Trophoblast cell (in vitro differentiated cells and primary cell): ENCODE results near the gene CHD1.

ENCODE experiments used
- DNase-seq, 2 donors: peaks; one replicate each; pipeline ENCODE4 v3.0.0-alpha.2; 2016
- H2AFZ ChIP-seq: 2 replicates; pipeline ENCODE4 v1.6.1; 2013; ENCODE audit warnings: low read length, moderate library complexity, mild to moderate bottlenecking; ENCODE audit not compliant: insufficient read depth, poor library complexity
- H2AK5ac ChIP-seq: 2 replicates; pipeline ENCODE4 v1.6.1; 2013; ENCODE audit warnings: mild to moderate bottlenecking, low read length
- H2BK120ac ChIP-seq: 2 replicates; pipeline ENCODE4 v1.6.1; 2013; ENCODE audit warnings: low read length, mild to moderate bottlenecking, moderate library complexity; ENCODE audit not compliant: insufficient read depth, poor library complexity
- H2BK12ac ChIP-seq: 2 replicates; pipeline ENCODE4 v1.6.1; 2013; ENCODE audit warnings: mild to moderate bottlenecking, low read length, moderate library complexity
- H2BK5ac ChIP-seq: 2 replicates; pipeline ENCODE4 v1.6.1; 2013; ENCODE audit warnings: low read length, low read depth, moderate library complexity, mild to moderate bottlenecking; ENCODE audit not compliant: poor library complexity
- H3K14ac ChIP-seq: 2 replicates; pipeline ENCODE4 v1.6.1; 2013; ENCODE audit warnings: mild to moderate bottlenecking, low read length
- H3K18ac ChIP-seq: 2 replicates; pipeline ENCODE4 v1.6.1; 2013; ENCODE audit warnings: mild to moderate bottlenecking, low read length
- H3K23ac ChIP-seq: 2 replicates; pipeline ENCODE4 v1.6.1; 2013; ENCODE audit warnings: low read length
- H3K27ac ChIP-seq: 2 replicates; pipeline ENCODE4 v1.5.1; 2013; ENCODE audit warnings: low read depth, mild to moderate bottlenecking, inconsistent platforms, low read length, moderate library complexity
- H3K27me3 ChIP-seq: 2 replicates; pipeline ENCODE4 v1.6.1; 2013; ENCODE audit warnings: inconsistent platforms, mild to moderate bottlenecking, low read length, moderate library complexity; ENCODE audit not compliant: insufficient read depth
- H3K36me3 ChIP-seq, 2 experiments: 1 replicate in 1 of 2; 2 replicates in 1 of 2; pipeline ENCODE4 v1.6.1; 2013; ENCODE audit warnings: low read length in 2 of 2, mild to moderate bottlenecking in 2 of 2, moderate library complexity in 1 of 2; ENCODE audit not compliant: insufficient read depth in 2 of 2, control insufficient read depth in 1 of 2
- H3K4ac ChIP-seq: 2 replicates; pipeline ENCODE4 v1.6.1; 2013; ENCODE audit warnings: low read depth, mild to moderate bottlenecking, low read length, moderate library complexity
- H3K4me1 ChIP-seq, 2 experiments: 1 replicate in 1 of 2; 2 replicates in 1 of 2; pipeline ENCODE4 v1.6.1; 2013; ENCODE audit warnings: low read length in 2 of 2, mild to moderate bottlenecking in 2 of 2, moderate library complexity in 1 of 2; ENCODE audit not compliant: insufficient read depth in 2 of 2, control insufficient read depth in 1 of 2
- H3K4me2 ChIP-seq: 2 replicates; pipeline ENCODE4 v1.6.1; 2013; ENCODE audit warnings: inconsistent platforms, mild to moderate bottlenecking, low read length, moderate library complexity
- H3K4me3 ChIP-seq: 2 replicates; pipeline ENCODE4 v1.5.1; 2013; ENCODE audit warnings: mild to moderate bottlenecking, low read depth, low read length, inconsistent platforms
- H3K79me1 ChIP-seq: one replicate; pipeline ENCODE4 v1.6.1; 2013; ENCODE audit warnings: low read length
- H3K79me2 ChIP-seq: 2 replicates; pipeline ENCODE4 v1.6.1; 2013; ENCODE audit warnings: low read length, mild to moderate bottlenecking; ENCODE audit not compliant: control insufficient read depth, insufficient read depth, poor library complexity
- H3K9ac ChIP-seq: 2 replicates; pipeline ENCODE4 v1.6.1; 2013; ENCODE audit warnings: mild to moderate bottlenecking, low read length
- H3K9me3 ChIP-seq: 2 replicates; pipeline ENCODE4 v1.6.1; 2013; ENCODE audit warnings: low read depth, mild to moderate bottlenecking, control low read depth, inconsistent platforms, low read length; ENCODE audit not compliant: insufficient read depth
- H4K12ac ChIP-seq: 2 replicates; pipeline ENCODE4 v1.6.1; 2013; ENCODE audit warnings: low read depth, mild to moderate bottlenecking, low read length, moderate library complexity
- H4K8ac ChIP-seq: 2 replicates; pipeline ENCODE4 v1.6.1; 2013; ENCODE audit warnings: low read depth, mild to moderate bottlenecking, low read length, moderate library complexity
- H4K91ac ChIP-seq: one replicate; pipeline ENCODE4 v1.6.1; 2013; ENCODE audit warnings: low read depth, mild to moderate bottlenecking, low read length, moderate library complexity
- WGBS: extraction: QIAGEN DNeasy Blood & Tissue Kit; methylation state at CpG from one replicate; pipeline ENCODE4 v1.1.7; 2013; ENCODE audit warnings: missing lambda C conversion rate; ENCODE audit not compliant: insufficient read length, insufficient coverage; ENCODE audit errors: extremely low coverage; 5-methylcytosine and 5-hydroxymethylcytosine counted together

CHD1 gene

GRCh38 chr5:98964621-98965020, 35.8 kb upstream of the CHD1 start:
- H2AK5ac ChIP-seq, result no peak overlapping the region

GRCh38 chr5:98963019-98963418, 34.2 kb upstream of the CHD1 start:
- Histone ChIP-seq H3K9ac (no peak overlapping the region), H4K91ac (no peak overlapping the region), H4K12ac (no peak overlapping the region), H3K4me3 (no peak overlapping the region), H2BK12ac (no peak overlapping the region), H4K8ac (no peak overlapping the region), H3K79me1 (no peaks in the 10 kb centered on the region), H3K79me2 (no peaks in the 10 kb centered on the region), H3K36me3 (no peaks in the 10 kb centered on the region), H3K4me2 (no peak overlapping the region), H2BK120ac (no peak overlapping the region), H3K4me1 (no peaks in the 10 kb centered on the region), H3K9me3 (no peaks in the 10 kb centered on the region), H3K18ac (no peak overlapping the region), H3K14ac (no peak overlapping the region), H2AFZ (no peak overlapping the region), H3K27me3 (no peaks in the 10 kb centered on the region), H3K23ac (no peak overlapping the region), H2BK5ac (no peak overlapping the region), H3K27ac (no peak overlapping the region), H3K4ac (no peak overlapping the region), H2AK5ac (no peak overlapping the region)
- no CpG with 5 or more reads among the region's 3 CpGs for WGBS
- no peak for DNase-seq

More at GRCh38 chr5:98964621-98965020, 35.8 kb upstream of the CHD1 start:
- no peaks in the 10 kb centered on the region for H3K36me3 ChIP-seq
- H2AFZ ChIP-seq, result no peak overlapping the region
- no peak overlapping the region for H3K14ac ChIP-seq
- H3K4me2 ChIP-seq, result no peak overlapping the region
- H3K4me1 ChIP-seq, result no peaks in the 10 kb centered on the region
- no peaks in the 10 kb centered on the region for H3K79me1 ChIP-seq
- H3K23ac ChIP-seq, result no peak overlapping the region
- H4K12ac ChIP-seq, result no peak overlapping the region
- no peaks in the 10 kb centered on the region for H3K79me2 ChIP-seq
- H2BK120ac ChIP-seq, result no peak overlapping the region
- DNase-seq, result no peak
- no peak overlapping the region for H3K27ac ChIP-seq
- no peak overlapping the region for H4K91ac ChIP-seq
- H3K4me3 ChIP-seq, result no peak overlapping the region
- H3K18ac ChIP-seq, result no peak overlapping the region
- H4K8ac ChIP-seq, result no peak overlapping the region
- no peak overlapping the region for H3K4ac ChIP-seq
- no peaks in the 10 kb centered on the region for H3K9me3 ChIP-seq
- no peak overlapping the region for H3K9ac ChIP-seq
- no peaks in the 10 kb centered on the region for H3K27me3 ChIP-seq
- H2BK12ac ChIP-seq, result no peak overlapping the region
- H2BK5ac ChIP-seq, result no peak overlapping the region

GRCh38 chr5:98962587-98962986, 33.8 kb upstream of the CHD1 start:
- Histone ChIP-seq H2AK5ac (no peak overlapping the region), H3K23ac (no peak overlapping the region), H3K36me3 (no peaks in the 10 kb centered on the region), H4K8ac (no peak overlapping the region), H4K91ac (no peak overlapping the region), H3K9me3 (no peaks in the 10 kb centered on the region), H4K12ac (no peak overlapping the region), H3K4ac (no peak overlapping the region), H2BK120ac (no peak overlapping the region), H3K4me1 (no peaks in the 10 kb centered on the region), H3K18ac (no peak overlapping the region), H3K4me2 (no peak overlapping the region), H3K14ac (no peak overlapping the region), H3K4me3 (no peak overlapping the region), H2BK12ac (no peak overlapping the region), H3K79me2 (no peaks in the 10 kb centered on the region), H3K27ac (no peak overlapping the region), H2BK5ac (no peak overlapping the region), H3K79me1 (no peaks in the 10 kb centered on the region), H3K27me3 (no peaks in the 10 kb centered on the region), H2AFZ (no peak overlapping the region), H3K9ac (no peak overlapping the region)
- DNase-seq, result no peak

GRCh38 chr5:98961665-98962344, 33.0 kb upstream of the CHD1 start:
- no peaks in the 10 kb centered on the region for H3K36me3 ChIP-seq
- no peak overlapping the region for H3K18ac ChIP-seq
- no peak overlapping the region for H3K14ac ChIP-seq
- H4K12ac ChIP-seq, result no peak overlapping the region
- H2BK12ac ChIP-seq, result no peak overlapping the region
- H3K79me2 ChIP-seq, result no peaks in the 10 kb centered on the region
- H3K9me3 ChIP-seq, result no peaks in the 10 kb centered on the region
- no peak overlapping the region for H3K4me3 ChIP-seq
- H3K4ac ChIP-seq, result no peak overlapping the region
- WGBS, result no CpG with 5 or more reads among the region's 3 CpGs
- H3K27me3 ChIP-seq, result no peaks in the 10 kb centered on the region
- no peak overlapping the region for H3K23ac ChIP-seq
- H3K4me2 ChIP-seq, result no peak overlapping the region
- no peaks in the 10 kb centered on the region for H3K79me1 ChIP-seq
- no peak overlapping the region for H4K91ac ChIP-seq
- no peaks in the 10 kb centered on the region for H3K4me1 ChIP-seq
- no peak overlapping the region for H2BK120ac ChIP-seq
- no peak overlapping the region for H3K9ac ChIP-seq
- H2AFZ ChIP-seq, result no peak overlapping the region
- no peak overlapping the region for H2AK5ac ChIP-seq
- no peak overlapping the region for H3K27ac ChIP-seq
- no peak for DNase-seq
- H2BK5ac ChIP-seq, result no peak overlapping the region
- no peak overlapping the region for H4K8ac ChIP-seq
